Measurements from ENCODE around the gene LTBP1. TPM values are rescaled to one million over a fixed set of nuclear protein-coding genes. Genes with fewer than 3 reads are reported as not detected.
"Not testable (repeated sequence)": the region's sequence is repeated elsewhere in the genome, so short reads cannot be mapped to it uniquely, and the experiment has no call there.

The LTBP1 gene
- total RNA-seq, 4 donors from 2014 or later, result 3.8 to 20.8 (median 11.3) TPM

- TF ChIP-seq POLR2A (IDR thresholded peaks at IDR 0.05) (no peak), CTCF (IDR thresholded peaks at IDR 0.05) (no peak)
- 79 to 88% methylated on average over 3 of the region's 3 CpGs for WGBS, 2 donors
- DNase-seq (ENCODE audit: low spot score in 2 of 2), result no peak
Observed at GRCh38 chr2:32962690-32963089, 15.9 kb downstream of the LTBP1 start.

GRCh38 chr2:32963941-32964340 lies 17.2 kb downstream of the LTBP1 start:
- TF ChIP-seq CTCF (IDR thresholded peaks at IDR 0.05), result no peak
- TF ChIP-seq POLR2A (IDR thresholded peaks at IDR 0.05), result no peak
- 65 to 80% methylated on average over 3 of the region's 3 CpGs for WGBS, 2 donors

More at GRCh38 chr2:32962690-32963089, 15.9 kb downstream of the LTBP1 start:
- intact Hi-C loops (cut with DNase I; ENCODE audit: low total_unique reads), result no loop called here
- no peak overlapping the region for H3K4me3 ChIP-seq (ENCODE audit: low read depth, poor library complexity, severe bottlenecking)

GRCh38 chr2:32965523-32966171 lies 18.9 kb downstream of the LTBP1 start:
- TF ChIP-seq POLR2A (IDR thresholded peaks at IDR 0.05), result no peak
- no peak for TF ChIP-seq CTCF (IDR thresholded peaks at IDR 0.05)
- H3K4me3 ChIP-seq (ENCODE audit: low read depth, poor library complexity, severe bottlenecking), result no peak overlapping the region
- DNase-seq (ENCODE audit: low spot score in 2 of 2), result no peak
- 51 to 82% methylated on average over 2 of the region's 2 CpGs for WGBS, 2 donors
- intact Hi-C loops (cut with DNase I; ENCODE audit: low total_unique reads), result no loop called here

More at GRCh38 chr2:32963941-32964340, 17.2 kb downstream of the LTBP1 start:
- no peak overlapping the region for H3K4me3 ChIP-seq (ENCODE audit: low read depth, poor library complexity, severe bottlenecking)
- no peak for DNase-seq (ENCODE audit: low spot score in 2 of 2)
- intact Hi-C loops (cut with DNase I; ENCODE audit: low total_unique reads), result no loop called here

GRCh38 chr2:32969444-32970162 lies 22.9 kb downstream of the LTBP1 start:
- DNase-seq (ENCODE audit: low spot score in 2 of 2), result no peak
- 94 to 98% methylated on average over 2 of the region's 2 CpGs for WGBS, 2 donors
- TF ChIP-seq POLR2A (IDR thresholded peaks at IDR 0.05) (no peak), CTCF (IDR thresholded peaks at IDR 0.05) (no peak)
- no peak overlapping the region for H3K4me3 ChIP-seq (ENCODE audit: low read depth, poor library complexity, severe bottlenecking)
- intact Hi-C loops (cut with DNase I; ENCODE audit: low total_unique reads), result no loop called here

- WGBS, 2 donors, result 97 to 100% methylated on average over 1 of the region's 1 CpG
- intact Hi-C loops (cut with DNase I; ENCODE audit: low total_unique reads); DNase-seq (ENCODE audit: low spot score in 2 of 2); H3K4me3 ChIP-seq (ENCODE audit: low read depth, poor library complexity, severe bottlenecking): not testable (repeated sequence)
Observed at GRCh38 chr2:32973772-32974171, 27.0 kb downstream of the LTBP1 start.

GRCh38 chr2:32976409-32977063 lies 29.8 kb downstream of the LTBP1 start:
- 55 to 64% methylated on average over 6 of the region's 6 CpGs for whole genome bisulfite sequencing, 2 donors
- no peak overlapping the region for H3K4me3 ChIP-seq (ENCODE audit: low read depth, poor library complexity, severe bottlenecking)
- TF ChIP-seq CTCF (IDR thresholded peaks at IDR 0.05), result no peak
- TF ChIP-seq POLR2A (IDR thresholded peaks at IDR 0.05), result no peak
- DNase-seq (ENCODE audit: low spot score in 2 of 2), result no peak
- intact Hi-C loops (cut with DNase I; ENCODE audit: low total_unique reads), result no loop called here

All from lower leg skin (tissue), 4 donors.